ENCODE data around the gene C4BPA. TPM values are rescaled to one million over a fixed set of nuclear protein-coding genes. Genes with fewer than 3 reads are reported as not detected.

C4BPA gene
- total RNA-seq: under 1 TPM in 1 of 2 donors, not detected in 1; 0.33 TPM
- polyA plus RNA-seq: under 1 TPM in 1 of 2 donors, not detected in 1; 0.50 TPM
- long read RNA-seq, donor 1: 0 reads
- long read RNA-seq, donor 2: 0 reads

DNA sequence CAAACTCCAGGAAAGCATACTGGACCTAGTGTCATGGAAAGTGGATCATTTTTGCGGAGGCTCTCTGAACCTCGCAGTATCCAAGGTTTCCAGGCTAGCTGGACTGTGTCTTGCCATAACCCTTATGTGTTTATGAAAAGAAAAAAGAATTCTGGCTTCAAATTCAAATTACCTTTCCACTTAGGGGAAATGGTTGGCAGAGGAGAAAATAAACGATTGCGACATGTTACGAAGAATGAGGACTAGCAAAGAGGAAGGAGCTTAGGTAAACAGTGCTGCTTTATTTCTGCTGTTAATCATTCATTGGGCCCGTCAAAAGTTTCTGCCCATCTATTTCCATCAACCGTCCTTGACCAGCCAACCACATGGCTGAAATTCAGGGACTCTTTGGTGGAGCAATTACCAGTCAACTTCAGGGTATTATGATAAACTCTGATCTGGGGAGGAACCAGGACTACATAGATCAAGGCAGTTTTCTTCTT, at the start of gene C4BPA:
TSS of gene C4BPA (plus strand) at position 342 of the 482 bp plus-strand sequence. CDS start 8,793 bp downstream, outside the sequence.
- no peak within 1 kb of the TSS for H3K27ac ChIP-seq (ENCODE audit: low read depth in 1 of 2, low read length in 2 of 2)
- H3K27me3 ChIP-seq (ENCODE audit: control insufficient read depth in 1 of 2, insufficient read depth in 2 of 2, low read length in 1 of 2): no peaks in the 10 kb centered on the region
- no peaks in the 10 kb centered on the region for H3K9me3 ChIP-seq (ENCODE audit: control insufficient read depth, low read length)
- H3K4me1 ChIP-seq (ENCODE audit: control insufficient read depth in 1 of 2, insufficient read depth in 2 of 2, low read length in 2 of 2): no peaks in the 10 kb centered on the region
- WGBS, 2 donors: 58 to 64% methylated on average over 7 of the region's 7 CpGs
- intact Hi-C loops (cut with DNase I): no loop called here
- DNase-seq: no peak
- H3K36me3 ChIP-seq (ENCODE audit: control insufficient read depth in 1 of 2, insufficient read depth in 2 of 2, low read length in 1 of 2): no peaks in the 10 kb centered on the region
- no peak within 1 kb of the TSS for H3K4me3 ChIP-seq (ENCODE audit: low read length in 2 of 2)
- no peak for ATAC-seq (ENCODE audit: low FRiP score)

DNA sequence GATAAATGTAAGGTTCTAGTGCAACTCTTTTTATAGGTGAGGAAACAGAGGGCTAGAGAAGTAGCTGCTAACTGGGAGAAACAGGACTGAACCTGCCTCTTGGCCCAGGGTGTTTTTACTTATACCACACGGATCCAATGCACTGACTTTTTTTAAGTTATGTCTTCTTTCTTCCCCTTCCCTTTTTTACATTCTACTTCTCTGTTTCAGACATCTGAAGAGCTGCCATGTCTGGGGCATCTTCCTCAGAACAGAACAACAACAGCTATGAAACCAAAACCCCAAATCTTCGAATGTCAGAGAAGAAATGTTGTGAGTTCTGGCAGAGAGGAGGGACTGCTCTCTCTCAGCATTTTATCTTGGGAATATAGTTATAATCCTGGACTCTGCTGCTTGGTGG, 49.5 kb upstream of the C4BPA start:
- intact Hi-C loops (cut with DNase I): no loop called here

DNA sequence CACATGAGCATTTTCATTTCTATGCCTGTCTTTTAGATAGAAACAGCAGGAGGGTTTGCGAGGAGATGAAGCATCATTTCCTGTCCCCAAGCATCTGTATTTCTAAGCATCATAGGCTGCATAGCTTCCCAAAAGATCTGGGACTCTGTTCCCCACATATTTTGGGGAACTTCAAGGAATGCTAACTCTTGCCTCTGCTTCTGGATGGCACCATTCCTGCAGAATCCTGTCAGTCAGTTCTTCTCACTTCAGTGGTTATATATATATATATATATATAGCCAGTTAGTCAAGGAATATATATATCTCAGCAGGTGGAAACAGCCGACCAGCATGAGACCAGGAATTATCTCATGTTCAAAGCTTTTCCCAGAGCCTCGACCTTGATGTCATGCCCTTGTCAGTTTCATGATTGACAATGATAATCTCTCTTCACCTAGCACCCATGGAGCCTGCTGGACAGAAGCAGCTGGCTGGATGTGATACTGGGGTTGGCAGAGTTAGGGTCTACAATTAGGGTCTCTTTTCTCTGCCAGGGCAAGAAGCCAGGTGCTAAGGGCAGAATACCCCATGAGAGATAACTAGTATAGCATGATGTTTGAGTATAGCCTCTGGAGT, 48.5 kb upstream of the C4BPA start:
- Histone ChIP-seq H3K4me1 (ENCODE audit: control insufficient read depth in 1 of 2, insufficient read depth in 2 of 2, low read length in 2 of 2) (no peaks in the 10 kb centered on the region), H3K36me3 (ENCODE audit: control insufficient read depth in 1 of 2, insufficient read depth in 2 of 2, low read length in 1 of 2) (peaks cover 0 to 2% of the 10 kb centered on the region in 2 donors), H3K9me3 (ENCODE audit: control insufficient read depth, low read length) (no peaks in the 10 kb centered on the region), H3K27me3 (ENCODE audit: control insufficient read depth in 1 of 2, insufficient read depth in 2 of 2, low read length in 1 of 2) (no peaks in the 10 kb centered on the region), H3K4me3 (ENCODE audit: low read length in 2 of 2) (no peak overlapping the region), H3K27ac (ENCODE audit: low read depth in 1 of 2, low read length in 2 of 2) (no peak overlapping the region)
- WGBS, 2 donors: 82 to 84% methylated on average over 3 of the region's 3 CpGs
- DNase-seq (no peak), ATAC-seq (ENCODE audit: low FRiP score) (no peak)
- intact Hi-C loops (cut with DNase I): no loop called here

More for the DNA sequence above, 49.5 kb upstream of the C4BPA start:
- no peak overlapping the region for H3K27ac ChIP-seq (ENCODE audit: low read depth in 1 of 2, low read length in 2 of 2)
- H3K36me3 ChIP-seq (ENCODE audit: control insufficient read depth in 1 of 2, insufficient read depth in 2 of 2, low read length in 1 of 2): peaks cover 0 to 2% of the 10 kb centered on the region in 2 donors
- ATAC-seq (ENCODE audit: low FRiP score): no peak
- no peaks in the 10 kb centered on the region for H3K27me3 ChIP-seq (ENCODE audit: control insufficient read depth in 1 of 2, insufficient read depth in 2 of 2, low read length in 1 of 2)
- WGBS, 2 donors: 26 to 30% methylated on average over 2 of the region's 2 CpGs
- H3K9me3 ChIP-seq (ENCODE audit: control insufficient read depth, low read length): no peaks in the 10 kb centered on the region
- no peaks in the 10 kb centered on the region for H3K4me1 ChIP-seq (ENCODE audit: control insufficient read depth in 1 of 2, insufficient read depth in 2 of 2, low read length in 2 of 2)
- no peak for DNase-seq
- H3K4me3 ChIP-seq (ENCODE audit: low read length in 2 of 2): no peak overlapping the region

DNA sequence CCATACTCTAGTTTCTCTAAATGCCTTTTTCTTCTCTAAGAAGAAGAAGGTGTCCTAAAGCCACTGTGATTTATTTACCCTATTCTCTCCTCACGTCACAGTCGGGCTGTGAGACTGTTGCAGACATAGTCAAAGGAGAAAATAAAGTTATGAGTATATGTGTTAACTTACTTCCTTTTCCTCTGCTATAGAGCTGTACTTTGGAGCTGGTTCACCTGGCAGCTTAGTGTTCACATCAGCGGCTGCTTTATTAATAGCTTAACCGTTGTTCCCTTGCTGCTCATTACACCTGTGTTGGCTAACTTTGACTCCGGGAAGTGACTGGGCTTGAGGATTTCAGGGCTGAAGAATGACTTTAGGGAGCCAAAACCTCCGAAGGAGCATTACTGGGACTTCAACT, 47.4 kb upstream of the C4BPA start:
- H3K27ac ChIP-seq (ENCODE audit: low read depth in 1 of 2, low read length in 2 of 2): no peak overlapping the region
- no peak for DNase-seq
- WGBS, 2 donors: 87 to 93% methylated on average over 6 of the region's 6 CpGs
- H3K4me3 ChIP-seq (ENCODE audit: low read length in 2 of 2): no peak overlapping the region
- H3K27me3 ChIP-seq (ENCODE audit: control insufficient read depth in 1 of 2, insufficient read depth in 2 of 2, low read length in 1 of 2): no peaks in the 10 kb centered on the region
- H3K9me3 ChIP-seq (ENCODE audit: control insufficient read depth, low read length): no peaks in the 10 kb centered on the region
- no peaks in the 10 kb centered on the region for H3K4me1 ChIP-seq (ENCODE audit: control insufficient read depth in 1 of 2, insufficient read depth in 2 of 2, low read length in 2 of 2)
- ATAC-seq (ENCODE audit: low FRiP score): no peak
- peaks cover 0 to 2% of the 10 kb centered on the region in 2 donors for H3K36me3 ChIP-seq (ENCODE audit: control insufficient read depth in 1 of 2, insufficient read depth in 2 of 2, low read length in 1 of 2)
- intact Hi-C loops (cut with DNase I): no loop called here

DNA sequence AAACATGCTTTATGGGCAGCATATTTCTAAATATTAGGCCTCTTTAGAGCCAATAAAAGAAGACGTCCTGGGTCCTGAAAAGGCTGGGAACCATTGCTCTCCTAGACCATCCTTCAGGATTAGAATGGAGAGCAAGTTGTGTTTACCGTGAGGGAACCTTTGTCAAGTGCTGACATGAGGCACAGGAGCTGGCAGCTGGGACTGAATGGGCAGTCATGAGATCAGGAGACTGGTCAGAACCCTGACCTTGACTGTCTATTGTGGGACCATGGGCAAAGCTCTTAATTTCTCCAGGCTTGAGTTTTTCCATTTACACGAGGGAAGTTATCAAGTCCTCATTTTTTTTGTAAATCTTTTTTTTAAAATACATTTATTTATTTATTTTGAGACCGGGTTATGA, 45.8 kb upstream of the C4BPA start:
- no peak overlapping the region for H3K27ac ChIP-seq (ENCODE audit: low read depth in 1 of 2, low read length in 2 of 2)
- H3K4me1 ChIP-seq (ENCODE audit: control insufficient read depth in 1 of 2, insufficient read depth in 2 of 2, low read length in 2 of 2): no peaks in the 10 kb centered on the region
- H3K4me3 ChIP-seq (ENCODE audit: low read length in 2 of 2): no peak overlapping the region
- ATAC-seq (ENCODE audit: low FRiP score): no peak
- intact Hi-C loops (cut with DNase I): no loop called here
- H3K9me3 ChIP-seq (ENCODE audit: control insufficient read depth, low read length): no peaks in the 10 kb centered on the region
- peaks cover 2 to 6% of the 10 kb centered on the region in 2 donors for H3K36me3 ChIP-seq (ENCODE audit: control insufficient read depth in 1 of 2, insufficient read depth in 2 of 2, low read length in 1 of 2)
- DNase-seq: no peak
- WGBS, 2 donors: 78 to 86% methylated on average over 4 of the region's 4 CpGs
- no peaks in the 10 kb centered on the region for H3K27me3 ChIP-seq (ENCODE audit: control insufficient read depth in 1 of 2, insufficient read depth in 2 of 2, low read length in 1 of 2)

DNA sequence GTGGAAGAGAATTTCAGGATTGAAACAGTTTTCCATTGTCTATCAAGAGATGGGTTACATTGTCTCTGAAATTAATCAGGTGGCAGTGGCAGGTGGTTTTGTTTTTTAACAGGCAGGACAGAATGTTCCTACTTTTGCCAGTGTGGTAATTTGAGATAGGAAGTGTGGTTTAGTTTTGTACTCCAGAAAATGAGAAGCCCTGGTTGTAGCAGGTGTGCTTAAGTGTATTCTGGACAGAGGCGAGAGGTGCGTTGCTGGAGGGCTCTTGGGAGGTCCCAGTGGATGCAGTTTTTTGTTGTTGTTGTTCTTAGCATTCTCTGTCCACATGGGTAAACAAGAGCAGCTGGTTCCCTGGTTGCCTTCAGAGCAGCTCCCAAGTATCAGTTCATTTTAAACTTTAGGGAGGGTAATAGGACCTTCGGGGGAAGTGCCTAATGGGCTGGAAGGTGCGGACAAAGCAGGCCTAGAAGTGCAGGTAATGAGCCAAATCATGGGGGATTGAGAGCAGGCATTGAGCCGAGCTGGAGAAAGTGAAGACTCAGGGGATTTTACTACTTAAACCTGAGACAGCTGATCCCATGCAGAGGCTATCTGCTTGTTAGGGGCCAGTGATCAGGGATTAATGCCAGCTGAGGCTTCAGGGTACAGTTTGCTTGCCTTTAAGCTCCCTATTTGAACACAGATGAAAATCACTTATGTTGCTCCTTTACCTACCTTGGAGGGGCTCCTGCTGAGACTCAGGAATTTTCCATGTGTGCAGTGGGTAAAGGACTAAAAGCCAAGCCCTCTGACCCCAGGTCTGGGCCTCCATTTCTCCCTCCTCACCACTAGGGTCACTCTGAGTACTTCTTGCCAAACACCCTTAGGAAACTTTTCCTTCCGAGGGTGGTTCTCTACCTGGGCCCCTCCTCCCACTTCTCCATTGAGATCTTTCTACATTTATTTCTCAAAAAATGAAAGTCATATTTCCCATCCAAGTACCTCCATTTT, 44.9 kb upstream of the C4BPA start:
- WGBS, 2 donors: 83 to 86% methylated on average over 6 of the region's 6 CpGs
- H3K27ac ChIP-seq (ENCODE audit: low read depth in 1 of 2, low read length in 2 of 2): no peak overlapping the region
- peaks cover 3 to 8% of the 10 kb centered on the region in 2 donors for H3K36me3 ChIP-seq (ENCODE audit: control insufficient read depth in 1 of 2, insufficient read depth in 2 of 2, low read length in 1 of 2)
- ATAC-seq (ENCODE audit: low FRiP score) (no peak), DNase-seq (no peak)
- no peak overlapping the region for H3K4me3 ChIP-seq (ENCODE audit: low read length in 2 of 2)
- no peaks in the 10 kb centered on the region for H3K27me3 ChIP-seq (ENCODE audit: control insufficient read depth in 1 of 2, insufficient read depth in 2 of 2, low read length in 1 of 2)
- no peaks in the 10 kb centered on the region for H3K4me1 ChIP-seq (ENCODE audit: control insufficient read depth in 1 of 2, insufficient read depth in 2 of 2, low read length in 2 of 2)
- intact Hi-C loops (cut with DNase I): no loop called here
- H3K9me3 ChIP-seq (ENCODE audit: control insufficient read depth, low read length): no peaks in the 10 kb centered on the region

DNA sequence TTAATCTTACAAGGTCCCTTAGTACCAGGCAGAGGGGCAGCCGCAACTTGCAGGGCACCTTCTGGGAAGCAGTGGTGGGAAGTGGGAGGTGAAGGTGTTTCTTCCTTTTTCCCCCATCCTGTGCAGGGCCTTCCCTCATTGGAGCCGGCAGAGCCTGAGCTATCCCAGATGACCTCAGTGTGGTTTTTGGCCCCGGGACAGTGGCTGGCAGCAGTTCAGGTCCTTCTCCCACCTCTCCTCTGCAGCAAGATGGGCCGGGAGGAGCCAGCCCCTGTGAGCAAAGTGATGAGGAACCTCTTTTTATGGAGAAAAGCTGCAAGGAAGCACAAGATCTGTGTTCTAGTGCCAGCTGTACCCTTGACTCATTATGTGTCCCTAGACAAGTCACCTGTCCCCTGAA, 44.2 kb upstream of the C4BPA start:
- Histone ChIP-seq H3K27ac (ENCODE audit: low read depth in 1 of 2, low read length in 2 of 2) (no peak overlapping the region), H3K27me3 (ENCODE audit: control insufficient read depth in 1 of 2, insufficient read depth in 2 of 2, low read length in 1 of 2) (no peaks in the 10 kb centered on the region), H3K4me3 (ENCODE audit: low read length in 2 of 2) (no peak overlapping the region), H3K9me3 (ENCODE audit: control insufficient read depth, low read length) (no peaks in the 10 kb centered on the region), H3K36me3 (ENCODE audit: control insufficient read depth in 1 of 2, insufficient read depth in 2 of 2, low read length in 1 of 2) (peaks cover 3 to 8% of the 10 kb centered on the region in 2 donors), H3K4me1 (ENCODE audit: control insufficient read depth in 1 of 2, insufficient read depth in 2 of 2, low read length in 2 of 2) (no peaks in the 10 kb centered on the region)
- intact Hi-C loops (cut with DNase I): no loop called here
- WGBS, 2 donors: 40 to 46% methylated on average over 4 of the region's 4 CpGs
- ATAC-seq (ENCODE audit: low FRiP score) (no peak), DNase-seq (no peak)

DNA sequence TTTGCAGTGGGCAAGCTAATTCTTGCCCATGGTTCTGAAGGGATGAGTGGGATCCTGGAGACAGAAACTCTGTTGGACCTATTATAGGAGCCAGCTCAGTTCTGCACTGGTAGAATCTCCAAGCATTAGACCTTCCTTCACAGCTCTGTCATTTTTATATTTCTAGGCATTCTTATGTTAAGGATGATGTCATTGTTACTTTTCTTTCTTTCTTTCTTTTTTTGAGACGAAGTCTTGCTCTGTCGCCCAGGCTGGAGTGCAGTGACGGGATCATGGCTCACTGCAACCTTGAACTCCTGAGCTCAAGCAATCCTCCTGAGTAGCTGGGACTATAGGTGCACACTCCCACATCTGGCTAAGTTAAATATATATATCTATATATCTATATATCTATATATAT, 43.4 kb upstream of the C4BPA start:
- WGBS, 2 donors: 55 to 68% methylated on average over 3 of the region's 3 CpGs
- ATAC-seq (ENCODE audit: low FRiP score) (no peak), DNase-seq (no peak)
- Histone ChIP-seq H3K27me3 (ENCODE audit: control insufficient read depth in 1 of 2, insufficient read depth in 2 of 2, low read length in 1 of 2) (no peaks in the 10 kb centered on the region), H3K27ac (ENCODE audit: low read depth in 1 of 2, low read length in 2 of 2) (no peak overlapping the region), H3K9me3 (ENCODE audit: control insufficient read depth, low read length) (no peaks in the 10 kb centered on the region), H3K36me3 (ENCODE audit: control insufficient read depth in 1 of 2, insufficient read depth in 2 of 2, low read length in 1 of 2) (peaks cover 3 to 8% of the 10 kb centered on the region in 2 donors), H3K4me3 (ENCODE audit: low read length in 2 of 2) (no peak overlapping the region), H3K4me1 (ENCODE audit: control insufficient read depth in 1 of 2, insufficient read depth in 2 of 2, low read length in 2 of 2) (no peaks in the 10 kb centered on the region)
- intact Hi-C loops (cut with DNase I): no loop called here

Data from aorta (tissue), 5 donors.